ENCODE results near the gene KDM4B. TPM values are rescaled to one million over a fixed set of nuclear protein-coding genes. Genes with fewer than 3 reads are reported as not detected.

The KDM4B gene
- total and polyA plus RNA-seq, 9 of the 15 experiments (the other 6 are each of a cell fraction or from before 2014, with no cell fraction given): 0.21 to 29.9 (median 7.3) TPM

GRCh38 chr19:4968462-4969291, at the start of gene KDM4B (continued):
- TF ChIP-seq CTCF (IDR thresholded peaks at IDR 0.05 in 2 of 3, conservative IDR thresholded peaks at IDR 0.05 in 1 of 3; ENCODE audit: insufficient read depth in 2 of 3, low read depth in 1 of 3, low read length in 3 of 3) (peak in 1 of 3 experiments; percentile 18; a peak in 1 of 6 replicates), FOSL1 (tag; conservative IDR thresholded peaks at IDR 0.05) (0 out of 2 replicates have a peak, but pooled peaks have one; percentile 17), SRSF9 (IDR thresholded peaks at IDR 0.05; ENCODE audit: borderline replicate concordance, low read depth, low read length) (no peak), CXXC5 (CRISPR knock-in tag; IDR thresholded peaks at IDR 0.05) (peak; percentile 100), MAFK (IDR thresholded peaks at IDR 0.05; ENCODE audit: low read length) (no peak), SAFB2 (IDR thresholded peaks at IDR 0.05; ENCODE audit: borderline replicate concordance, low read depth, low read length, severe bottlenecking) (no peak), RBFOX2 (IDR thresholded peaks at IDR 0.05; ENCODE audit: low read depth, low read length) (peak; percentile 93), ZBED1 (IDR thresholded peaks at IDR 0.05) (0 out of 2 replicates have a peak, but pooled peaks have one; percentile 35), ZNF583 (CRISPR knock-in tag; IDR thresholded peaks at IDR 0.05) (no peak), MTA2 (IDR thresholded peaks at IDR 0.05; ENCODE audit: low read depth) (no peak), CEBPZ (IDR thresholded peaks at IDR 0.05; ENCODE audit: borderline replicate concordance, low read depth, low read length) (peak; percentile 95), POLR2H (tag; IDR thresholded peaks at IDR 0.05; ENCODE audit: low read depth) (no peak; the same call in none of the 2 replicates), YY1 (IDR thresholded peaks at IDR 0.05; ENCODE audit: borderline replicate concordance in 1 of 3, control insufficient read depth in 1 of 3, extremely low read depth in 1 of 3, insufficient read depth in 3 of 3, insufficient read length in 1 of 3, insufficient replicate concordance in 2 of 3, low read depth in 1 of 3, low read length in 2 of 3) (peak in 1 of 3 experiments; percentile 73), IRF9 (tag; IDR thresholded peaks at IDR 0.05) (no peak), SAP30 (IDR thresholded peaks at IDR 0.05; ENCODE audit: borderline replicate concordance, insufficient read depth, low read depth, low read length, poor library complexity, severe bottlenecking) (peak; percentile 48), MTA1 (IDR thresholded peaks at IDR 0.05; ENCODE audit: borderline replicate concordance) (no peak)
- TF ChIP-seq, protein P1, sequence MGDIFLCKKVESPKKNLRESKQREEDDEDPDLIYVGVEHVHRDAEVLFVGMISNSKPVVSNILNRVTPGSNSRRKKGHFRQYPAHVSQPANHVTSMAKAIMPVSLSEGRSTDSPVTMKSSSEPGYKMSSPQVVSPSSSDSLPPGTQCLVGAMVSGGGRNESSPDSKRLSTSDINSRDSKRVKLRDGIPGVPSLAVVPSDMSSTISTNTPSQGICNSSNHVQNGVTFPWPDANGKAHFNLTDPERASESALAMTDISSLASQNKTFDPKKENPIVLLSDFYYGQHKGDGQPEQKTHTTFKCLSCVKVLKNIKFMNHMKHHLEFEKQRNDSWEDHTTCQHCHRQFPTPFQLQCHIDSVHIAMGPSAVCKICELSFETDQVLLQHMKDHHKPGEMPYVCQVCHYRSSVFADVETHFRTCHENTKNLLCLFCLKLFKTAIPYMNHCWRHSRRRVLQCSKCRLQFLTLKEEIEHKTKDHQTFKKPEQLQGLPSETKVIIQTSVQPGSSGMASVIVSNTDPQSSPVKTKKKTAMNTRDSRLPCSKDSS (IDR thresholded peaks at IDR 0.05; ENCODE audit: low read depth, partially characterized antibody): no peak
